HT-29 (cell line): Measurements from ENCODE around the gene SRPRB. TPM values are rescaled to one million over a fixed set of nuclear protein-coding genes. Genes with fewer than 3 reads are reported as not detected.

Source experiments
- DNase-seq: peaks from one replicate; pipeline ENCODE4 v3.0.0-alpha.2; 2015; ENCODE audit warnings: low spot score
- total RNA-seq: library from RNA; depleted of rRNA; stranded (reverse); fragments of >200 nt; shearing (Covaris generic); gene quantifications from 2 replicates; pipeline ENCODE4 v1.2.3, GENCODE V29; 2014

The SRPRB gene
- total RNA-seq, 1 experiment from 2014 or later = 69.7 TPM

DNA sequence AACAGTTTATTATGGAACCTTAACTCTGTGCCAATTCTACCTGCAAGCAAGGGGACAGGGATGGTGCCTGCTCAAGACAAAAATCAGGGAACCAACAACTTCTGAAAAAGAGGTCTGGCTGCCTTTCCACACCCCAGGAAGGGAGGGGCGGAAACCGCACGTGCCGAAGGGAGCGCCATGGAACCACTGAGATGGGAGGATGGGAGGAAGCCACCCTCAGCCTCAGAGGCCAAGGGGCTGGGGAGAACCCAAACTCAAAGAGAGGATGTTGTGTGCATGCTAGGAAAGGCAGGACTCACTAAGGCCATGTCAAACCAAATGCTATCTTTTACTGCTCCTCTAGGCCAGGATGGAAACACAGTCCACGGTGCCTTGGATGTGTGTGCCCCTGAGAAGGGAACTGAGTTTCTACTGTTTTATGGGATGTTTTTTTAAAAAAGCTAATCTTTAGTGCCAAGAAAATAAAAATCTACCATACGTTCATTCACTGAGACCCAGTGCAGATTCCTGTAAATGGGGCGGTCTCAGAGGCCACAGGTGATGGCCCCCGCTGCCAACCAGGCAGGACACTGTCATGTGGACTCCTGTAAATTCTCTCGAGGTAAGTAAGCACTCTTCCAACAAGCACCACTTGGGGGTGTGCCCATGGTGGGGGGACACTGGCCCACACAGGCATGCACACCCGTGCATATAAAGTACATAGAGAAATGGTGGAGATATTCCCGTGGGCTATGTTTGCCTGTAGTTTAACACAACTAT, 20.5 kb downstream of the SRPRB start:
- no peak for DNase-seq

DNA sequence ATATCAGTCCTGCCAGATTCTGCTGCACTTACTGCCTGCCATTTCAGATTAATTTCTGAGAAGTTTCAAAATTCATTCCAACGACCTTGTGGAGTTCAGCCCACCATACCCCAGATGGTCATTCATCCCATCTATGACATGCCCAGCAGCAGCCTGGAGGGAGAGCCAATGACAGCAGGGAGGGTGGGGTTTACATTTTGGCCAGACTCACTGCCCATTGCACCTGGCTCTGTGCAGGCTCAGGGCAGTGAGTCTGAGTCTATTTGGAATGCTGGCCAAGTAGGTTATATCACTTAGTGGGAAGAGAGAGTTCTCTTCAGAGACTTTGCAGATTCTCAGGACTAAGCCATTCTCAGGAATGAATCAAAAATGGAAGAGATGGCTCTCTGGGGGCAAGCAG, 21.5 kb downstream of the SRPRB start:
- no peak for DNase-seq

- DNase-seq = no peak
Observed at GRCh38 chr3:133827684-133828083, 22.1 kb downstream of the SRPRB start.

DNA sequence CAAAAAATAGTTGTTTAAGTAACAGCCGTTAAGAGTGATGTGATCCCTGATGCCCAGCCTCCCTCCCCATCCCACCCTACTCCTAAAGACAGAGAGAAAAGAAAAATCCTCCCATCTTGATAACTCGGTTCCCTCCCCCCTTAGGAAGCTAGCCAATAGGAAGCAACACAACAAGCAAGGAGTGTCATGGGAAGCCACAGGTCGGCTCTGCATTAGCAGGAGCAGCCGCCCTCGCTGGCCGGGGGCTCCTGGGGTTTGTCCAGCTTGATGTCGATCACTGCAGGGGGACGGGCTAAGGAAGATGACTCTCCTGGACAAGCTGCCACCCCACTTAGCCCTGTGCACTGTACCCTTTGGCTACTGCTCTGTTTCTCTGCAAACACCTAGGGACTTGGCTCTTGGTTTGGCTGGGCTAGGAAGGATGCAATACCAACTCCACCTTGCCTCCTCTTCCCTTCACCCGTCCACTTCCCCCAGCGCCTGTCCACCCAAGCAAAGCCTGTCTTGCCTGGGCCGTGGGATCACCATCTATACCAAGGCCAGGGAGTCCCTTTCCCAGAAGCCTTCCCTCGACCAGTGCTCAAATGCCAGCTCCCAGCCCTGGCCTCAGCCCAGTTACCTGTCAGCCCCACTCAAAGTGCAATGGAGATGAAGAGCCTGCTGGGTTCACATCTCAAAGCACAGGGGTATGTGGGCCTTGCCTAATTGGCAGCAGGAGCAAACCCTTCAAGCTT, 23.1 kb downstream of the SRPRB start:
- DNase-seq = no peak

DNA sequence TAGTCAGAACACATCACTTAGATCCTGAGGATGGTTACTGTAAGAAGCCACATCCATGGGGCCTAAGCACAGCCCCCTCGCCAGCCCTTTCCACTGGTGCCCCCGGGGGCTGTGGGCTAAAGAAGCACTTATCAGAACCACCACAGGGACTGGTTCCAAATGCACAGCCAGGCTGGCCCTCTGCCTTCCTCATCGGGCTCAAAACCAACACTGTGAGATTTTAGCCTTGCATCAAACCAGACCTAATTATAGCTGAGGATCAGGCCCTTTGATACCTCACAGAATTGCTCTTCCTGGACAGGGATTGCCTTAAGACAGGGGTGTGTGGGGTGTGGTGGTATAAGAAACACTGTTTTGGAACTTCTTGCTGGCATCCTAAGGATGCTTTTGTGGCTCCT, 23.7 kb downstream of the SRPRB start:
- DNase-seq = no peak

- no peak for DNase-seq
Observed at GRCh38 chr3:133830071-133830470, 24.5 kb downstream of the SRPRB start.

- no peak for DNase-seq
Observed at GRCh38 chr3:133831966-133832801, 26.6 kb downstream of the SRPRB start.

DNA sequence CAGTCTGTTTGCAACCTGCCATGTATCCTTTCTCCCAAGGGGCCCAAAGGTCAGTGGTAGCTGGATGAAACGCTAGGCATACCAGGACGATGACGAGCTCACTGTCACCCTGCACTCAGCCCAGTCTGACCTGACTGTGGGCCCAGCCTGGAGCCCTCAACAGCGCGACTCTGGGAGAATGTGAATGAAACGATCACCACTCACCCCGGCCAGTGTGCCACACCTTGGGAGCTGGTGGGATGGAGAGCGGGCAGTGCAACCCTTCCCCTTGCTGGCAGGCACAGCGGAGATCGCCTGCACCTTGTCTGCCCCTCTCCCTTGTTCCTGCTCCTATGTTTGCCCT, 27.2 kb downstream of the SRPRB start:
- no peak for DNase-seq

- DNase-seq = no peak
Observed at GRCh38 chr3:133833267-133833666, 27.7 kb downstream of the SRPRB start.

DNA sequence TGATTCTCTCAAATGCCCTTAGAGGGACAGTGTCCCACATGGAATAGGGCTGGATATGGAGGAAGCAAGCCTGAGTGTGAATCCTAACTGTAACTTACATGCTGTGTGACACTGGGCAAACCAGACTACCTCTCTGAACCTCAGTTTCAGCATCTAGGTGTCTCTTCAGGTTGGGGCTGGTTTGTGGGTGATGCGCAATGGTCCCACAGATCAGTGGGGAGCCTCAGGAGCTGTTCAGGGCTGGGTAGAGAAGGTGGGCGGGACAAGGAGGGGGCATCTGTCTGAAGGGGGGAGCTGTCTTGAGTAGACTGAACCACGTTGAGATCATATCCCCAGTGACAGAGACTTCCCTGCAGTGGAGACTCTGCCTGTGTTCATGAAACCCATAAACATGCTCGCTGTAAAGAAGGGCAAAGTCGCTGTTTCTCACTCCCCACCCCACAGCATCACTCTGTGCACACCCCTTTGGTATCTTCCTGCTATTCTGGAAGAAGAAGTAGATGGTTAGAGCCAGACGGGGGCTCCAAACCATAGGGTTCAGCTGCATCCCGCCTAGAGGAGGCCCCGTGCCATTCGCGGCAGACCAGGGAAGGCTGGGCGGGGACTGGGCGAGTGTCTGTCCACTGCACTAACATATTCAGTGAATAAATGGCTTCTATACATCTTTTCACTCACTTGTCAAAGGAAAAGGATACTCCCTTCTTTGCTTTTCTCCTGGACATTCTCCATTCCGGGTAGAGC, 28.4 kb downstream of the SRPRB start:
- no peak for DNase-seq

DNA sequence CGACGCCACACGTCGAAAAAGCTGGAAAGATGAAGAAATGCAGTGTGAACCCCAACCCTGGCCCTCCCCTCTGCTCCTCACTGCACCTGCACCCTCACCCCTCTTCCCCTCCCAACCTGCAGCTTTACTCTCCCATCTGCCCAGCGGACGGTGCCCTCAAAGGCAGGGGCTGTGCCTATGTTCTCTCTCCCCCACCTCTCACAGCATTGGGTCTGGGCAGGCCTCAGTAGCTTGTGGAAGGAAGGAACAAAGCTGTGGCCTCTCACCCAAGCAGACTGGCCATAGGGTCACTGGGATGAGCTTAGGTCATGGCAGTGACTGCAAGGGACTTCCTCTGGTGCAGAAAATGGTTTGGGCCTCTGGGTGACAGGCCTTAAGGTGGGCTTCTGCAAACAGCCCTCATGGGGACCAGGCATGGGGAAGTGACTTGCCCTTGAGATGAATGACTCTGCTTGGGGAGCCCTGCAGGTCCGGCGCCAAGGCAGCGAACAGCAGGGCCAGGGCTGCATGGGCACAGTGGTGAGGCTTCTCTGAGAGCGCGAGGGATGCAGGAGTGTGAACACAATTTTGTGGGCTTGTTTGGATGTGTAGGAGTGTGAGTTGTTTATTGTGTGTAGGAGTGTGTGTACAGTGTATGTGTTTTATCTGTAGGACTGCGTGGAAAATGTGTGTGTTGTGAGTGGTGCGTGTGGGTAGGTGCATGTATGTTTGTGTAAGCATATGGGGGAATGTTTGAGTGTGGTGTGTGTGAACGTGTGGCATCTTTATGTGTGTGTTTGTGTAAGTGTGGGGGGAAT, 29.2 kb downstream of the SRPRB start:
- DNase-seq = no peak

DNA sequence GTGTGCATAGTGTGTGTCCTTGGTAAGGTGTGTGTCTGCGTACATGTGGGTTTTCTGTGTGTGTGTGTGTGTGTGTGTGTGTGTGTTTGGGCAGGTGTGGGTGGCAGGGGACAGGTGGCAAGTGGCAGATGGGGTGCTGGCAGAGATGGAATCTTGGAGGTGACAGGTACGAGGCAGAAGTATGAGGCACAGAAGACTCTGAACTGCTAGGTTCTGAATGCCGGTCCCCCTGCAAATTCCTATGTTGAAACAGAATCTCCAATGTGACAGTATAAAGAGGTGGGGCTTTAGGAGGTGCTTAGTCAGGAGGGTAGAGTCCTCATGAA, 29.8 kb downstream of the SRPRB start:
- no peak for DNase-seq

GRCh38 chr3:133835961-133836360, 30.3 kb downstream of the SRPRB start:
- DNase-seq = no peak

DNA sequence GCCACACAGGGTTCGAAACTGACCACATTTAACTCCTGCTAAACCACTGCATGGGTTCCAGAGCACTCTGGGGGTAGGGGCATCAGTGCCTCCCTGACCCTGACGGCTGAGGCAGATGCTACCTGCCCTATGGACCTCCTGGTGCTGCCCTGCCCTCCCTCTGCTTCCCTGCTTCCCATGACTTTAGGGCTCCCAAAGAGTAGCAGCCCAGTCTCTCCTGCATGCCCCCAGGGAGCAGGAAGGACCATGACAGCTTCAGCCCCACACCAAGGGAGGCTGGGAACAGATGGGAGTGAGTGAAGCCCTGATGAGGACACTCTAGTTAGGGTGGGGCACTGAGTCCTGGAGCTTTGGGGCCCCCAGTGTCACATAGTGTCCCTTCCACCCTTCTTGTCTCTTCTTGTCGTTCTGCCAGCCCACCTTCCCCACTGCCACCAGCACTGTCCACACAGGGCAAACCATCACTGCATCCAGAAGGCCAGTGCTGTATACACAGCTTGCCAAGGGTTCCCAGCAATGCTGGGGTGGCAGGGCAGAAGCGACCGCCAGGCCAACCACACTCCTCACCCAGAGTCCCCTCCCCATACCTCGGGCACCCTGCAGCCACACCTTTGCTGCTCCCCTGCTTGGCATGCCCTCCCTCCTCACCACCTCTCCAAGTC, 31.0 kb downstream of the SRPRB start:
- no peak for DNase-seq

DNA sequence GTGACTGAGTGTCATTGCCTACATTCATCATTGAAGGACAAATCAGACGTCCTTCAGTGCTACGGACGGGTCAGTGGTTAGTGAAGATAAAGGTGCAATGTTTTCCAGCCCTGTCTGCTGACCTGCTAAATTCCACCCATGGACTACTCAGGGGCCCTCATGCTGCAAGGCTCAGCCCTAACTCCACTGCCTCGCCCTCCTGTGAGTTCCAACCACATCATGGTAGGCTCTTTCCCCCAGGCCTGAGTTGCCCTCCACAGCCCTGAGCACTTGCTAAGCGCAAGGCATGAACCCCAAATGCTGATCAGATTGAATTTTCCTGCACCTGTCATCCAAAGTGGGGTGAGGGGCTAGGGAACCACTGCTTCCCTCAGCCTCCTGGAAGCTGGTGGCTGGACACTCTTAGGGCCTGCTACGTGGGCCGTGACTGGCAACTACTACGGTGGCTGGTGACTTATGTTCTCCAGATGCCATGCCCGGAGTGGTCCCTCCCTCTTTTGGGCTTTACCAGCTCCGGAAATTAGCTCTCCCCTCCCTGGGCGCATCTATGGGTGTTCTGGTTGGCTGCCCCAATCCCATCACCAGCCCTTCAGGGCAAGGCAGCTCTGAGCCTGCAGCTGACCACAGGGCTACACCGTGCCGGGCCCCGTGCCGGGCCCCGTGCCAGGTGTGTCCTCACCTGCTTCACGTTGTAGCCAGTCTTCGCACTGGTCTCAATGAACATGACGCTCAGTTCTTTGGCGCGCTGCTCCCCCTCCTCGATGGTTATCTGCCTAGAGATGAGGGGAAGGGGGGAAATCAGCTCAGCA, 32.1 kb downstream of the SRPRB start:
- DNase-seq = no peak

DNA sequence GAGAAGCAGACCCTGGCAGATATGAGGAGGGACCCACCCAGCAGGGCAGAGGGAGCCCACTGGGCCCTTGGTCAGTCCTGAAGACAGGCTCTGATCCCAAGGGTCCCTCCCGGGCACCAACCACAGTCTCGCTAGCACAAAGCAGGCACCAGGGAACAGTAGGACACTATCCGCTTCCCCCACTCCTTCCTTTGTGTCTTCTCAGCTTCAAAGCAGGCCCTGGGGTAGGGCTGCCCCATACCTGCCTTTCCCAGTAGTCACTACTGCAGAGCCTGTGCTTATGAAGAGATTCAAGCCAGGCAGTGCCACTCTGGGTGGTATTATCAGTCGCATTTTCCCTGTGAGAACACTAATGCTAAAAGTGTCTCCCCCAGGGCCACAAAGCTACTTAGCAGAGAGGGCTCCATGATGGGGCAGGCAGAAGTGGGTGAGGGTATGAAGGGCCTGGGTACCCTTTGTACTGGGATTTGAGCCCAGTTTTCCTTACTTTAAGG, 32.7 kb downstream of the SRPRB start:
- DNase-seq = no peak

DNA sequence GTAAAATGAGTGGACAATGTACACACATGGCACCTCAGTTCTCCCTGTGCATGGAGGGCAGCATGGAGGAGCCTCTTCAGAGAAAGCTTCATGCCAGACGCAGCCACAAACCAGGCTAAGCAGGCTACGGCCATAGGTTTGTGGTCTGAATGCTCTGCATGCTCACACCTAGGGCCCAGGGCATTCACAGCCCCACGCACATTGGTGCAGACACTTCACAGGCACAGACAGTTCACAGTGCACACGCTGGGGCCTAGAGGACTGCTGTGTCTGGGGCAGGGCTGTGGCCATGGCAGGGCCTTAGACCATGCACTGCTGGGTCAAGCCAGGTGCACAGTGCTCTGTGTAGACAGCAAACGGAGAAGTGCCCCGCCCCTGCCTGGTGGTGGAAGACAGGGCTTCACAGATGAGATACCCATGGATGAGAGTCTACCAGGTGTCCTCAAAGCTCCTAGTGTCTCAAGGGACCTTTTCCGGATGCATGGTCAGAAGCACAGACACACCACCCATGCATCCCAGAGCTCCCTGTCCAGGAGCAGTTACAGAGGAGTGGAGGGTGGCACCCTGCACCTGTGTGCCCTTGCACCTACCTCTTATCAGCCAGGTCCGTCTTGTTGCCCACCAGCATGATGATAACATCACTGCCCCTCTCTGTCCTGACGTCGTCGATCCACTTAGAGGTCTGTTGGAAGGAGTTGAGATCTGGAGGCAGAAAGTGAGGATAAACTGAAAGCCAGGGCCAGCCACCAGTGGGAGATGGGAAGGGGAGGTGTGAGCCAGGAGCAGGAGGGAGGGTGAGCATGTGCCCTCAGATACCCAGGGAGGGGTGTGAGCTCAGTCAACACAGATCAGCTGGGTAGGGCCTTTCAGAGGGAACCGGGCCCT, 33.5 kb downstream of the SRPRB start:
- no peak for DNase-seq

- DNase-seq = no peak
Observed at GRCh38 chr3:133840055-133840737, 34.6 kb downstream of the SRPRB start.
